ENCODE measurements around the gene SLC9A9. TPM values are rescaled to one million over a fixed set of nuclear protein-coding genes. Genes with fewer than 3 reads are reported as not detected.

Gene SLC9A9
- total and polyA plus RNA-seq, 8 donors = 0.28 to 5.9 (median 0.75) TPM

GRCh38 chr3:143786219-143787191 is 61.8 kb downstream of the SLC9A9 start:
- no peaks in the 10 kb centered on the region for H3K4me1 ChIP-seq
- H3K27me3 ChIP-seq = no peaks in the 10 kb centered on the region
- intact Hi-C loops (cut with DNase I) = no loop called here
- no peak for DNase-seq
- no peak for FAIRE-seq
- WGBS, 2 donors = 32 to 35% methylated on average over 9 of the region's 9 CpGs
- no peak overlapping the region for H3K27ac ChIP-seq
- no peak overlapping the region for H3K4me3 ChIP-seq
- H3K9me3 ChIP-seq = no peaks in the 10 kb centered on the region
- H3K36me3 ChIP-seq = no peaks in the 10 kb centered on the region
- no peak for TF ChIP-seq CTCF (IDR thresholded peaks at IDR 0.05)
- peak in 1 of 4 donors; percentile 37 for ATAC-seq

GRCh38 chr3:143784446-143784845 is 63.8 kb downstream of the SLC9A9 start:
- FAIRE-seq = no peak
- no peaks in the 10 kb centered on the region for H3K4me1 ChIP-seq

GRCh38 chr3:143783851-143784370 is 64.4 kb downstream of the SLC9A9 start:
- ATAC-seq (no peak), DNase-seq (no peak), FAIRE-seq (no peak)
- H3K4me1 ChIP-seq = no peaks in the 10 kb centered on the region
- H3K9me3 ChIP-seq = no peaks in the 10 kb centered on the region
- no peak overlapping the region for H3K4me3 ChIP-seq
- no peak for TF ChIP-seq CTCF (IDR thresholded peaks at IDR 0.05)
- WGBS, 2 donors = 51 to 60% methylated on average over 4 of the region's 4 CpGs
- H3K36me3 ChIP-seq = no peaks in the 10 kb centered on the region
- intact Hi-C loops (cut with DNase I) = no loop called here
- no peaks in the 10 kb centered on the region for H3K27me3 ChIP-seq
- no peak overlapping the region for H3K27ac ChIP-seq

More at GRCh38 chr3:143784446-143784845, 63.8 kb downstream of the SLC9A9 start:
- intact Hi-C loops (cut with DNase I) = no loop called here
- Histone ChIP-seq H3K9me3 (no peaks in the 10 kb centered on the region), H3K4me3 (no peak overlapping the region), H3K36me3 (no peaks in the 10 kb centered on the region), H3K27ac (no peak overlapping the region), H3K27me3 (no peaks in the 10 kb centered on the region)
- DNase-seq (no peak), ATAC-seq (no peak)
- 81 to 82% methylated on average over 1 of the region's 1 CpG for whole genome bisulfite sequencing, 2 donors
- TF ChIP-seq CTCF (IDR thresholded peaks at IDR 0.05) = no peak

GRCh38 chr3:143775459-143775858 is 72.8 kb downstream of the SLC9A9 start:
- peak in 3 of 4 donors; percentile 76 to 81 (median 77) for ATAC-seq
- H3K36me3 ChIP-seq = no peaks in the 10 kb centered on the region
- intact Hi-C loops (cut with DNase I) = no loop called here
- no peak overlapping the region for H3K4me3 ChIP-seq
- H3K27me3 ChIP-seq = no peaks in the 10 kb centered on the region
- peak; percentile 66 for FAIRE-seq
- H3K4me1 ChIP-seq = no peaks in the 10 kb centered on the region
- DNase-seq = no peak
- H3K9me3 ChIP-seq = no peaks in the 10 kb centered on the region
- peak in 2 of 4 donors; percentile 20 to 21 for TF ChIP-seq CTCF (IDR thresholded peaks at IDR 0.05)
- H3K27ac ChIP-seq = no peak overlapping the region
- 17 to 20% methylated on average over 4 of the region's 4 CpGs for WGBS, 2 donors

GRCh38 chr3:143771939-143772338 is 76.3 kb downstream of the SLC9A9 start:
- FAIRE-seq (no peak), ATAC-seq (no peak), DNase-seq (no peak)
- no peak for TF ChIP-seq CTCF (IDR thresholded peaks at IDR 0.05)
- Histone ChIP-seq H3K36me3 (no peaks in the 10 kb centered on the region), H3K27me3 (no peaks in the 10 kb centered on the region), H3K9me3 (no peaks in the 10 kb centered on the region), H3K4me1 (no peaks in the 10 kb centered on the region), H3K27ac (no peak overlapping the region), H3K4me3 (no peak overlapping the region)
- WGBS, 2 donors = 53 to 77% methylated on average over 5 of the region's 5 CpGs
- intact Hi-C loops (cut with DNase I) = no loop called here
